ENCODE measurements around the gene CEP104.
"Not testable (repeated sequence)": the region's sequence is repeated elsewhere in the genome, so short reads cannot be mapped to it uniquely, and the experiment has no call there.

Gene CEP104

GRCh38 chr1:3821447-3821846 is 35.6 kb downstream of the CEP104 start:
- DNase-seq, result peak; percentile 27

GRCh38 chr1:3821004-3821403 is 36.0 kb downstream of the CEP104 start:
- peak; percentile 27 for DNase-seq

- DNase-seq, result no peak
These were observed 36.7 kb downstream of the CEP104 start for GRCh38 chr1:3820316-3820715.

GRCh38 chr1:3819771-3820200 is 37.2 kb downstream of the CEP104 start:
- no peak for DNase-seq

GRCh38 chr1:3817821-3818597 is 39.0 kb downstream of the CEP104 start:
- DNase-seq, result no peak

GRCh38 chr1:3817138-3817740 is 39.8 kb downstream of the CEP104 start:
- DNase-seq, result no peak

- no peak for DNase-seq
These were observed 40.5 kb downstream of the CEP104 start for GRCh38 chr1:3816331-3817137.

- DNase-seq, result no peak
These were observed 42.0 kb downstream of the CEP104 start for GRCh38 chr1:3814771-3815561.

- DNase-seq, result no peak
These were observed 42.9 kb downstream of the CEP104 start for GRCh38 chr1:3814065-3814464.

GRCh38 chr1:3811595-3811911 is 45.5 kb downstream of the CEP104 start:
- no peak for DNase-seq

- not testable (repeated sequence) for DNase-seq
These were observed 46.8 kb downstream of the CEP104 start for GRCh38 chr1:3810149-3810761.

- DNase-seq, result no peak
These were observed 47.3 kb downstream of the CEP104 start for GRCh38 chr1:3809680-3810079.

- DNase-seq, result no peak
These were observed 49.2 kb downstream of the CEP104 start for GRCh38 chr1:3807769-3808168.

GRCh38 chr1:3805038-3805437 is 52.0 kb downstream of the CEP104 start:
- no peak for DNase-seq

GRCh38 chr1:3804627-3804944 is 52.4 kb downstream of the CEP104 start:
- not testable (repeated sequence) for DNase-seq

GRCh38 chr1:3803905-3804626 is 52.9 kb downstream of the CEP104 start:
- no peak for DNase-seq

- not testable (repeated sequence) for DNase-seq
These were observed 56.2 kb downstream of the CEP104 start for GRCh38 chr1:3800795-3801194.

GRCh38 chr1:3799976-3800685 is 56.9 kb downstream of the CEP104 start:
- peak; percentile 70 for DNase-seq

GRCh38 chr1:3796215-3797061 is 60.6 kb downstream of the CEP104 start, which contains the start of gene LRRC47:
Gene LRRC47, minus strand, starts transcription at chr1:3796498. Its CDS starts 22 bp downstream, at chr1:3796476.
- peak; percentile 11 for DNase-seq
